ENCODE results near the gene AMY1B.
"Not testable (repeated sequence)": the region's sequence is repeated elsewhere in the genome, so short reads cannot be mapped to it uniquely, and the experiment has no call there.

Gene AMY1B

GRCh38 chr1:103696110-103696509 lies at the start of gene AMY1B:
AMY1B (minus strand) TSS chr1:103696210; CDS start chr1:103695639, 571 bp downstream.
- DNase-seq: not testable (repeated sequence)

DNA sequence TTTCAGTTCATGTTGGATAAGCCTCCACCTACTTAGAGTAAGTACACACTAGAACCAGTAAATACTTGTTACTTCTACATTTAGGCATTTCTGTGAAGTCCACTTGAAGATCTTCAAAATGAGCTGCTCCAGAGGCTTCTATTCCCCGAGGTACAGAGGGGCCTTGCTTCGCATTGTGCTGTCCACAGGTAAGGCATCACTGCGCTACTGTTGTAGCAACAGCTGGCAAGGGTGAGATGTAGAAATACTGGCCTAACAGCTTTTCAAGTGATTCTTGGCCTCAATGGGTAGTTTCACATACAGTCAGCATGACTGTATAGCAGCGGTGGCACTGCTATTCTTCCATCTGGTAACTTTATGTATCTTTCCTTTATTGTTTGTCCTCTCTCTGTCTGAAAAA lies 49.0 kb upstream of the AMY1B start:
- not testable (repeated sequence) for DNase-seq

GRCh38 chr1:103744449-103744848 lies 48.4 kb upstream of the AMY1B start:
- not testable (repeated sequence) for DNase-seq

DNA sequence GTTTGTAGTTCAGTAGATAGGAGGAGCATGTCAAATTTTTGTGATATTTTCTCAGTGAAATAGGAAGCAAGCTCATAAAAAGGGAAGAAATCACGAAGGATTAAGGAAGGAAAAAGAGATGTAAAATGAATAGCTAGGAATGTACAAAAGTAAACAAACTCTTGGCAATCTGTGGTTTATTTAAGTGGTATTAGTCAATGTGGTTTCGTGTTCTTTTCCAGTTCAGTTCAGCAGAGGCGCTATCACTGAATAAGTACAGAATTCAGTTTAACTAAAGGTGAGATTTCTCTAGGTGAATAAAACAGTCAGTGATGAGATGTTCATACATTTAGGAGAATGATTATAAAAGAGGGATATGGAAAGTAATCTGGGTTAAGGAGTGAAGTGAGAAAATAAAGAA lies 42.0 kb upstream of the AMY1B start:
- DNase-seq: not testable (repeated sequence)

- DNase-seq: not testable (repeated sequence)
Observed at GRCh38 chr1:103735334-103735733, 39.3 kb upstream of the AMY1B start.

- DNase-seq: not testable (repeated sequence)
Observed at GRCh38 chr1:103721473-103721872, 25.5 kb upstream of the AMY1B start.

GRCh38 chr1:103717404-103717803 lies 21.4 kb upstream of the AMY1B start:
- DNase-seq: not testable (repeated sequence)

GRCh38 chr1:103710381-103710780 lies 14.4 kb upstream of the AMY1B start:
- not testable (repeated sequence) for DNase-seq

- not testable (repeated sequence) for DNase-seq
Observed at GRCh38 chr1:103707670-103708069, 11.7 kb upstream of the AMY1B start.

DNA sequence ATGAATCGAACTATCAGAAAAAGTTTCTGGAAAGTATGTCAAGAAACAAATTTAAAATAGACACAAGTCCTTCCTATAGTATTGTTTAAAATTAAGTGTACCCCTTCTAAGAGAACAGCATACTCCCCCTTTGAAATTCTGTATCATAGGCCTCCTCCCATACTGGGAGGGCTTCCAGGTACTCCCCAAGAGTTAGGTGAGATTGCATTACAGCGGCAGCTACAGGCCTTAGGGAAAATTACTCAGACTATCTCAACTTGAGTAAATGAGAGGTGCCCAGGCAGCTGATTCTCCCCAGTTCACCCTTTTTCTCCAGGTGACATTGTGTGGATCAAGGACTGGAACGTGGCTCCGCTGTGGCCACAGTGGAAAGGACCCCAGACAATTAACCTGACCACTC lies 5.2 kb upstream of the AMY1B start:
- not testable (repeated sequence) for DNase-seq

- not testable (repeated sequence) for DNase-seq
Observed at GRCh38 chr1:103700669-103701068, 4.7 kb upstream of the AMY1B start.

- not testable (repeated sequence) for DNase-seq
Observed at GRCh38 chr1:103697430-103697829, 1.4 kb upstream of the AMY1B start.

- not testable (repeated sequence) for DNase-seq
Observed at GRCh38 chr1:103676335-103676734, 19.7 kb downstream of the AMY1B start.

GRCh38 chr1:103655460-103655859 lies 40.5 kb downstream of the AMY1B start, which contains the start of gene AMY1A:
AMY1A (plus strand) TSS chr1:103655760; CDS start chr1:103656331, 571 bp downstream.
- DNase-seq: not testable (repeated sequence)

- not testable (repeated sequence) for DNase-seq
Observed at GRCh38 chr1:103654133-103654532, 41.9 kb downstream of the AMY1B start.

DNA sequence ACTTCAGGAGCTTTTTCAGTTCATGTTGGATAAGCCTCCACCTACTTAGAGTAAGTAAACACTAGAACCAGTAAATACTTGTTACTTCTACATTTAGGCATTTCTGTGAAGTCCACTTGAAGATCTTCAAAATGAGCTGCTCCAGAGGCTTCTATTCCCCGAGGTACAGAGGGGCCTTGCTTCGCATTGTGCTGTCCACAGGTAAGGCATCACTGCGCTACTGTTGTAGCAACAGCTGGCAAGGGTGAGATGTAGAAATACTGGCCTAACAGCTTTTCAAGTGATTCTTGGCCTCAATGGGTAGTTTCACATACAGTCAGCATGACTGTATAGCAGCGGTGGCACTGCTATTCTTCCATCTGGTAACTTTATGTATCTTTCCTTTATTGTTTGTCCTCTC lies 45.1 kb downstream of the AMY1B start:
- not testable (repeated sequence) for DNase-seq

DNA sequence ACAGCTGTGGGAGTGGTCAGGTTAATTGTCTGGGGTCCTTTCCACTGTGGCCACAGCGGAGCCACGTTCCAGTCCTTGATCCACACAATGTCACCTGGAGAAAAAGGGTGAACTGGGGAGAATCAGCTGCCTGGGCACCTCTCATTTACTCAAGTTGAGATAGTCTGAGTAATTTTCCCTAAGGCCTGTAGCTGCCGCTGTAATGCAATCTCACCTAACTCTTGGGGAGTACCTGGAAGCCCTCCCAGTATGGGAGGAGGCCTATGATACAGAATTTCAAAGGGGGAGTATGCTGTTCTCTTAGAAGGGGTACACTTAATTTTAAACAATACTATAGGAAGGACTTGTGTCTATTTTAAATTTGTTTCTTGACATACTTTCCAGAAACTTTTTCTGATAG lies 45.7 kb downstream of the AMY1B start:
- DNase-seq: not testable (repeated sequence)

DNA sequence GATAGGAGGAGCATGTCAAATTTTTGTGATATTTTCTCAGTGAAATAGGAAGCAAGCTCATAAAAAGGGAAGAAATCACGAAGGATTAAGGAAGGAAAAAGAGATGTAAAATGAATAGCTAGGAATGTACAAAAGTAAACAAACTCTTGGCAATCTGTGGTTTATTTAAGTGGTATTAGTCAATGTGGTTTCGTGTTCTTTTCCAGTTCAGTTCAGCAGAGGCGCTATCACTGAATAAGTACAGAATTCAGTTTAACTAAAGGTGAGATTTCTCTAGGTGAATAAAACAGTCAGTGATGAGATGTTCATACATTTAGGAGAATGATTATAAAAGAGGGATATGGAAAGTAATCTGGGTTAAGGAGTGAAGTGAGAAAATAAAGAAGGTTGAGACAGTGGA lies 52.1 kb downstream of the AMY1B start:
- DNase-seq: not testable (repeated sequence)

GRCh38 chr1:103641194-103641593 lies 54.8 kb downstream of the AMY1B start:
- not testable (repeated sequence) for DNase-seq
